A549 (cell line): ENCODE measurements around the gene CENPQ. TPM values are rescaled to one million over a fixed set of nuclear protein-coding genes. Genes with fewer than 3 reads are reported as not detected.
A peak's percentile ranks its signal among the peaks of the same experiment; 100 is the strongest.

Experiments
- ATAC-seq, 2 experiments: fragments of 200-7000 bp in 1 of 2; fragments of >200 bp in 1 of 2; cut with Nextera tagmentation in 1 of 2; cut with Tn5 transposase in 1 of 2; 3 replicates each; pipeline versions ENCODE4 v1.8.0 to v1.9.1; 2018 to 2020; ENCODE audit warnings: mild to moderate bottlenecking in 1 of 2, moderate library complexity in 1 of 2
- CTCF ChIA-PET: fragments of 300-600 bp; sonication (Branson Sonifier 250); formaldehyde crosslinking; extraction: SDS; loops from one replicate; lab custom pipeline; 2021; ENCODE audit warnings: antibody characterized with exemption, inconsistent platforms; lab: Yijun Ruan, JAX
- POLR2A ChIA-PET: fragments of 350-600 bp; formaldehyde crosslinking; extraction: SDS; loops from one replicate; lab custom pipeline; 2021; ENCODE audit warnings: antibody characterized with exemption, inconsistent platforms; lab: Yijun Ruan, JAX
- DNase-seq, 2 experiments: peaks; one replicate each; pipeline versions ENCODE4 v3.0.0 to v3.0.0-alpha.2; 2011 to 2016; ENCODE audit warnings: low read depth in 1 of 2, low spot score in 1 of 2
- FAIRE-seq: peaks from 2 replicates; lab custom pipeline; 2011; peaks lifted over from hg19 to GRCh38; lab: Jason Lieb, UNC
- H3K27ac ChIP-seq, 2 experiments: fragments of >200 bp; sonication (Bioruptor Twin); formaldehyde crosslinking; 3 replicates each; pipeline ENCODE4 v1.5.1; 2016 to 2017
- H3K4me1 ChIP-seq: fragments of >200 bp; sonication (Bioruptor Twin); formaldehyde crosslinking; 3 replicates; pipeline ENCODE4 v1.6.1; 2016
- H3K4me2 ChIP-seq: fragments of >200 bp; sonication (Bioruptor Twin); formaldehyde crosslinking; 3 replicates; pipeline ENCODE4 v1.6.1; 2016
- H3K4me3 ChIP-seq: fragments of >200 bp; sonication (Bioruptor Twin); formaldehyde crosslinking; 3 replicates; pipeline ENCODE4 v1.5.1; 2016
- H3K9me3 ChIP-seq: fragments of >200 bp; sonication (Bioruptor Twin); formaldehyde crosslinking; 3 replicates; pipeline ENCODE4 v1.6.1; 2016
- CBX2 ChIP-seq: fragments of 200-600 bp; sonication (generic); IDR thresholded peaks from 2 replicates; pipeline ENCODE4 v1.6.1; 2016; ENCODE audit warnings: low read depth, mild to moderate bottlenecking, borderline replicate concordance
- EHMT2 ChIP-seq: fragments of 200-600 bp; sonication (generic); IDR thresholded peaks from 2 replicates; pipeline ENCODE4 v1.6.1; 2016; ENCODE audit warnings: antibody characterized with exemption, low read depth, mild to moderate bottlenecking, moderate library complexity
- ELK1 ChIP-seq: fragments of 150-350 bp; IDR thresholded peaks from 2 replicates; pipeline ENCODE4 v1.6.1; 2014; ENCODE audit warnings: low read depth, mild to moderate bottlenecking, low read length
- FOSL2 ChIP-seq, 2 experiments: fragments of 450-650 bp in 1 of 2; fragments of >200 bp in 1 of 2; sonication (Bioruptor Twin) in 1 of 2; formaldehyde crosslinking; IDR thresholded peaks; 2 replicates each; pipeline versions ENCODE4 v1.5.0 to v1.6.1; 2016 to 2020; ENCODE audit warnings: mild to moderate bottlenecking in 1 of 2, moderate library complexity in 1 of 2
- HDAC2 ChIP-seq: fragments of 200-600 bp; sonication (generic); IDR thresholded peaks from 2 replicates; pipeline ENCODE4 v1.6.1; 2016
- HES2 ChIP-seq: fragments of >200 bp; sonication (Bioruptor Twin); formaldehyde crosslinking; IDR thresholded peaks from 2 replicates; pipeline ENCODE4 v1.6.1; 2016
- HMGXB4 ChIP-seq: fragments of 250-450 bp; sonication (Bioruptor Pico); IDR thresholded peaks from 2 replicates; pipeline ENCODE4 v1.5.0; 2021; ENCODE audit warnings: mild to moderate bottlenecking, moderate library complexity, borderline replicate concordance
- HOXA7 ChIP-seq: fragments of 250-450 bp; sonication (Bioruptor Pico); IDR thresholded peaks from 2 replicates; pipeline ENCODE4 v1.5.0; 2020; ENCODE audit warnings: mild to moderate bottlenecking, moderate library complexity
- JUNB ChIP-seq: fragments of >200 bp; sonication (Bioruptor Twin); formaldehyde crosslinking; IDR thresholded peaks from 2 replicates; pipeline ENCODE4 v1.6.1; 2016
- MAFK ChIP-seq: fragments of 450-650 bp; IDR thresholded peaks from 2 replicates; pipeline ENCODE4 v1.6.1; 2014; ENCODE audit not compliant: partially characterized antibody
- MAX ChIP-seq: IDR thresholded peaks from 2 replicates; pipeline ENCODE4 v1.6.1; 2012
- NR3C1 ChIP-seq: fragments of >200 bp; sonication (Bioruptor Twin); formaldehyde crosslinking; IDR thresholded peaks from 3 replicates; pipeline ENCODE4 v1.6.1; 2017
- PBX3 ChIP-seq: IDR thresholded peaks from 2 replicates; pipeline ENCODE4 v1.6.1; 2012
- PHF8 ChIP-seq: fragments of 200-600 bp; sonication (generic); IDR thresholded peaks from 2 replicates; pipeline ENCODE4 v1.6.1; 2016; ENCODE audit warnings: low read depth, mild to moderate bottlenecking, antibody characterized with exemption, moderate library complexity, borderline replicate concordance
- RAD21 ChIP-seq, 2 experiments: fragments of >200 bp in 1 of 2; sonication (Bioruptor Twin) in 1 of 2; formaldehyde crosslinking in 1 of 2; IDR thresholded peaks in 1 of 2; conservative IDR thresholded peaks in 1 of 2; 2 replicates in 1 of 2; 3 replicates in 1 of 2; pipeline ENCODE4 v1.6.1; 2012 to 2018; ENCODE audit warnings: inconsistent platforms in 1 of 2
- RARB ChIP-seq: fragments of 250-450 bp; sonication (Bioruptor Pico); IDR thresholded peaks from 2 replicates; pipeline ENCODE4 v1.8.0; 2021; ENCODE audit warnings: mild to moderate bottlenecking, moderate library complexity
- SREBF2 ChIP-seq: fragments of 450-650 bp; IDR thresholded peaks from 2 replicates; pipeline ENCODE4 v1.6.1; 2014; ENCODE audit warnings: mild to moderate bottlenecking, moderate library complexity
- TP53 ChIP-seq: fragments of 250-450 bp; sonication (Bioruptor Pico); IDR thresholded peaks from 2 replicates; pipeline ENCODE4 v1.5.0; 2021; ENCODE audit warnings: mild to moderate bottlenecking, moderate library complexity
- USF2 ChIP-seq: fragments of 450-650 bp; IDR thresholded peaks from 2 replicates; pipeline ENCODE4 v1.6.1; 2014; ENCODE audit warnings: antibody characterized with exemption
- ZFP36 ChIP-seq: fragments of 450-650 bp; IDR thresholded peaks from 2 replicates; pipeline ENCODE4 v1.6.1; 2014; ENCODE audit warnings: borderline replicate concordance; ENCODE audit not compliant: partially characterized antibody
- ZNF302 ChIP-seq: fragments of 250-450 bp; sonication (Bioruptor Pico); IDR thresholded peaks from 2 replicates; pipeline ENCODE4 v1.9.0; 2021; ENCODE audit warnings: inconsistent platforms, mild to moderate bottlenecking, moderate library complexity
- WGBS: methylation state at CpG from one replicate; pipeline ENCODE4 v1.1.6; 2017; ENCODE audit errors: missing lambda C conversion rate; 5-methylcytosine and 5-hydroxymethylcytosine counted together
- polyA plus RNA-seq, 4 experiments: library from polyadenylated mRNA; depleted of rRNA in 3 of 4; stranded (reverse); fragments of >200 nt; fragmentation: RNase III in 1 of 4; extraction: RNeasy Plus Mini Kit Qiagen cat#74134 plus additional on column Dnase treatment in 1 of 4; gene quantifications; 2 replicates in 3 of 4; 3 replicates in 1 of 4; pipeline ENCODE4 v1.2.3, GENCODE V29; 2011 to 2017

The CENPQ gene
- polyA plus RNA-seq, 2 of the 4 experiments (the other 2 are of a cell fraction), result 11.4 to 14.2 TPM

GRCh38 chr6:49522710-49523593 lies 59.8 kb downstream of the CENPQ start:
- Histone ChIP-seq H3K27ac (no peak overlapping the region), H3K4me3 (no peak overlapping the region), H3K4me2 (no peak overlapping the region; the same call in 2 of the 3 replicates), H3K9me3 (no peaks in the 10 kb centered on the region), H3K4me1 (peaks cover 8% of the 10 kb centered on the region; the same call in 1 of the 3 replicates)
- CTCF ChIA-PET, result interaction anchor here (0.7 kb wide), 1 partner anchor 84 kb away, joined by 3 read pairs; no protein-coding TSS in a partner anchor
- ATAC-seq (peak in 1 of 2 experiments; percentile 59; a peak in 3 of 6 replicates), DNase-seq (peak in 1 of 2 experiments; percentile 17), FAIRE-seq (no peak)
- POLR2A ChIA-PET, result no interaction called here
- 18% methylated on average over 7 of the region's 7 CpGs for WGBS
- TF ChIP-seq MAFK (no peak), ZFP36 (no peak), MAX (no peak), HOXA7 (CRISPR knock-in tag) (no peak), TP53 (CRISPR knock-in tag) (no peak), HDAC2 (no peak), USF2 (no peak), HMGXB4 (CRISPR knock-in tag) (no peak), EHMT2 (no peak), CBX2 (no peak), RAD21 (conservative IDR thresholded peaks at IDR 0.05 in 1 of 2, IDR thresholded peaks at IDR 0.05 in 1 of 2) (no peak)

GRCh38 chr6:49523901-49524300 lies 60.7 kb downstream of the CENPQ start:
- CTCF ChIA-PET, result no interaction called here
- ATAC-seq (no peak), FAIRE-seq (no peak)
- no peak overlapping the region for H3K4me2 ChIP-seq
- peaks cover 8% of the 10 kb centered on the region; the same call in 1 of the 3 replicates for H3K4me1 ChIP-seq
- H3K4me3 ChIP-seq, result no peak overlapping the region
- TF ChIP-seq PBX3 (no peak), RARB (CRISPR knock-in tag) (no peak), JUNB (no peak)
- TF ChIP-seq, all 56 proteins: peak for 0
- no peak for DNase-seq
- POLR2A ChIA-PET, result interaction anchor here (0.7 kb wide), 1 partner anchor 15 kb away, joined by 6 read pairs; no protein-coding TSS in a partner anchor
- WGBS, result 100% methylated on average over 1 of the region's 1 CpG
- H3K27ac ChIP-seq, result no peak overlapping the region
- H3K9me3 ChIP-seq, result no peaks in the 10 kb centered on the region

GRCh38 chr6:49524541-49524940 lies 61.4 kb downstream of the CENPQ start:
- ATAC-seq (no peak), DNase-seq (no peak), FAIRE-seq (no peak)
- WGBS, result 80% methylated on average over 7 of the region's 7 CpGs
- TF ChIP-seq PHF8 (no peak), JUNB (no peak), SREBF2 (no peak), ZFP36 (no peak), RARB (CRISPR knock-in tag) (no peak), FOSL2 (IDR thresholded peaks at IDR 0.05) (no peak), FOSL2 (CRISPR knock-in tag; IDR thresholded peaks at IDR 0.05) (no peak), NR3C1 (no peak), ELK1 (no peak), PBX3 (no peak), HES2 (no peak), ZNF302 (no peak)
- H3K4me2 ChIP-seq, result no peak overlapping the region
- POLR2A ChIA-PET, result interaction anchor here (0.7 kb wide), 1 partner anchor 15 kb away, joined by 6 read pairs; no protein-coding TSS in a partner anchor
- H3K27ac ChIP-seq, result no peak overlapping the region
- H3K4me1 ChIP-seq, result peaks cover 8% of the 10 kb centered on the region; the same call in 1 of the 3 replicates
- H3K9me3 ChIP-seq, result no peaks in the 10 kb centered on the region
- CTCF ChIA-PET, result no interaction called here
- no peak overlapping the region for H3K4me3 ChIP-seq
